CD4-positive, alpha-beta T cell treated with Interleukin-10 for 1 hour (primary cell): ENCODE data around the gene ADCY1.

Experiments
- DNase-seq: peaks from one replicate; pipeline ENCODE4 v3.0.0-alpha.2; 2020

ADCY1 gene

GRCh38 chr7:45578022-45578421 lies 3.9 kb downstream of the ADCY1 start:
- no peak for DNase-seq

- no peak for DNase-seq
These were observed 4.3 kb downstream of the ADCY1 start for GRCh38 chr7:45578467-45578866.

- DNase-seq = no peak
These were observed 5.2 kb downstream of the ADCY1 start for GRCh38 chr7:45579391-45579801.

- no peak for DNase-seq
These were observed 6.1 kb downstream of the ADCY1 start for GRCh38 chr7:45580053-45580872.

- DNase-seq = no peak
These were observed 7.2 kb downstream of the ADCY1 start for GRCh38 chr7:45581271-45581780.

- no peak for DNase-seq
These were observed 8.1 kb downstream of the ADCY1 start for GRCh38 chr7:45582136-45582749.

- no peak for DNase-seq
These were observed 8.7 kb downstream of the ADCY1 start for GRCh38 chr7:45582868-45583277.

GRCh38 chr7:45583296-45583695 lies 9.1 kb downstream of the ADCY1 start:
- no peak for DNase-seq

- DNase-seq = no peak
These were observed 10.4 kb downstream of the ADCY1 start for GRCh38 chr7:45584261-45585210.

GRCh38 chr7:45585628-45586027 lies 11.5 kb downstream of the ADCY1 start:
- DNase-seq = no peak

GRCh38 chr7:45586542-45587520 lies 12.7 kb downstream of the ADCY1 start:
- no peak for DNase-seq

GRCh38 chr7:45588466-45588865 lies 14.3 kb downstream of the ADCY1 start:
- DNase-seq = no peak

GRCh38 chr7:45589061-45589460 lies 14.9 kb downstream of the ADCY1 start:
- no peak for DNase-seq

GRCh38 chr7:45589915-45590678 lies 15.9 kb downstream of the ADCY1 start:
- no peak for DNase-seq

GRCh38 chr7:45590679-45591057 lies 16.5 kb downstream of the ADCY1 start:
- DNase-seq = no peak

GRCh38 chr7:45591101-45591906 lies 17.1 kb downstream of the ADCY1 start:
- DNase-seq = no peak

- no peak for DNase-seq
These were observed 18.2 kb downstream of the ADCY1 start for GRCh38 chr7:45592230-45592991.

GRCh38 chr7:45593121-45593541 lies 19.0 kb downstream of the ADCY1 start:
- no peak for DNase-seq

GRCh38 chr7:45593877-45594276 lies 19.7 kb downstream of the ADCY1 start:
- no peak for DNase-seq
